Measurements from ENCODE around the gene TIMP2. TPM values are rescaled to one million over a fixed set of nuclear protein-coding genes. Genes with fewer than 3 reads are reported as not detected.
"Not testable (repeated sequence)": the region's sequence is repeated elsewhere in the genome, so short reads cannot be mapped to it uniquely, and the experiment has no call there.

The TIMP2 gene
- total and polyA plus RNA-seq, 5 experiments from 2014 or later = 0.22 to 7.3 (median 0.75) TPM

- Mint-ChIP-seq H3K4me3 (no peak overlapping the region), H3K27ac (peak overlapping the region in 1 of 10 donors; percentile 61), H3K36me3 (peaks cover 0 to 2% (median 0%) of the 10 kb centered on the region in 3 donors), H3K9me3 (no peaks in the 10 kb centered on the region), H3K27me3 (peaks cover 0 to 1% (median 0%) of the 10 kb centered on the region in 5 donors), H3K4me1 (peaks cover 2 to 16% (median 2%) of the 10 kb centered on the region in 4 donors)
- ATAC-seq = no peak
- no peak for DNase-seq
- POLR2A ChIA-PET = no interaction called here
Observed at GRCh38 chr17:78908426-78908825, 16.8 kb downstream of the TIMP2 start.

DNA sequence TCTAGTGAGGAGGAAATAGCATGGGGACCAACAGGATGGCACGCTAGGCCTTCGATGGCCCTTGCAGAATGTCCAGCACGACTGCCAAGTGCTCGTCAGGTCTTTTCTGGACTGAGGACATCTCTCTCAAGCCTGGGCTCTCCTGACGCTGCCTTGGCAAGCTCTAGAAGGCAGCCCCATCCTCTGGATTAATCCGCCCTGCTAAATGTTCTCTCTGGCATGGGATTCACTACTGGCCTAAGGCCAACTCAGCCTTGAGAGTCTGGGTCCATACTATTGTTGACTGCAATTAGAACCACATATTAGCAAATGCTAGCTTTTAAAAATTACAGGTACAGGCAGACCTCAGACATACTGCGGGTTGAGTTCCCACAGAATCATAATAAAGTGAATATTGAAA is 19.6 kb downstream of the TIMP2 start:
- Mint-ChIP-seq H3K9me3 (no peaks in the 10 kb centered on the region), H3K4me3 (no peak overlapping the region), H3K36me3 (peaks cover 0 to 2% (median 0%) of the 10 kb centered on the region in 3 donors), H3K4me1 (peaks cover 3 to 8% (median 6%) of the 10 kb centered on the region in 4 donors), H3K27ac (peak overlapping the region in 1 of 10 donors; percentile 41), H3K27me3 (peaks cover 0 to 1% (median 0%) of the 10 kb centered on the region in 5 donors)
- POLR2A ChIA-PET = no interaction called here
- ATAC-seq = no peak
- DNase-seq = no peak

- Mint-ChIP-seq H3K4me3 (no peak overlapping the region), H3K36me3 (peaks cover 0 to 2% (median 0%) of the 10 kb centered on the region in 3 donors), H3K4me1 (peaks cover 3 to 8% (median 4%) of the 10 kb centered on the region in 4 donors), H3K27me3 (no peaks in the 10 kb centered on the region), H3K27ac (no peak overlapping the region), H3K9me3 (no peaks in the 10 kb centered on the region)
- no peak for DNase-seq
- ATAC-seq = no peak
- POLR2A ChIA-PET = no interaction called here
Observed at GRCh38 chr17:78905116-78905515, 20.1 kb downstream of the TIMP2 start.

GRCh38 chr17:78904371-78904770 is 20.8 kb downstream of the TIMP2 start:
- H3K36me3 Mint-ChIP-seq = peaks cover 0 to 2% (median 0%) of the 10 kb centered on the region in 3 donors
- ATAC-seq (no peak), DNase-seq (no peak)
- POLR2A ChIA-PET = no interaction called here
- no peak overlapping the region for H3K4me3 Mint-ChIP-seq
- H3K4me1 Mint-ChIP-seq = peaks cover 3 to 8% (median 4%) of the 10 kb centered on the region in 4 donors
- H3K9me3 Mint-ChIP-seq = no peaks in the 10 kb centered on the region
- H3K27me3 Mint-ChIP-seq = no peaks in the 10 kb centered on the region
- H3K27ac Mint-ChIP-seq = no peak overlapping the region

GRCh38 chr17:78903101-78903779 is 21.9 kb downstream of the TIMP2 start, which contains the start of gene CEP295NL:
Gene CEP295NL (minus strand): TSS chr17:78903201. CDS start chr17:78901828, 1,373 bp downstream.
- H3K27ac Mint-ChIP-seq = peak within 1 kb of the TSS in 4 of 10 donors; percentile 28 to 70 (median 49)
- peaks cover 3 to 8% (median 4%) of the 10 kb centered on the region in 4 donors for H3K4me1 Mint-ChIP-seq
- H3K9me3 Mint-ChIP-seq = no peaks in the 10 kb centered on the region
- no peaks in the 10 kb centered on the region for H3K27me3 Mint-ChIP-seq
- no peak for ATAC-seq
- peaks cover 0 to 2% (median 0%) of the 10 kb centered on the region in 3 donors for H3K36me3 Mint-ChIP-seq
- no peak within 1 kb of the TSS for H3K4me3 Mint-ChIP-seq
- DNase-seq = no peak
- POLR2A ChIA-PET = interaction anchor here (0.5 kb wide), 1 partner anchor 69 kb away, joined by 3 read pairs; no protein-coding TSS in a partner anchor

- not testable (repeated sequence) for H3K4me1 Mint-ChIP-seq, H3K27ac Mint-ChIP-seq, H3K27me3 Mint-ChIP-seq, ATAC-seq, DNase-seq, H3K4me3 Mint-ChIP-seq, H3K36me3 Mint-ChIP-seq, H3K9me3 Mint-ChIP-seq
- POLR2A ChIA-PET = interaction anchor here (0.9 kb wide), 1 partner anchor 9 kb away, joined by 3 read pairs; no protein-coding TSS in a partner anchor
Observed at GRCh38 chr17:78902231-78902630, 23.0 kb downstream of the TIMP2 start.

DNA sequence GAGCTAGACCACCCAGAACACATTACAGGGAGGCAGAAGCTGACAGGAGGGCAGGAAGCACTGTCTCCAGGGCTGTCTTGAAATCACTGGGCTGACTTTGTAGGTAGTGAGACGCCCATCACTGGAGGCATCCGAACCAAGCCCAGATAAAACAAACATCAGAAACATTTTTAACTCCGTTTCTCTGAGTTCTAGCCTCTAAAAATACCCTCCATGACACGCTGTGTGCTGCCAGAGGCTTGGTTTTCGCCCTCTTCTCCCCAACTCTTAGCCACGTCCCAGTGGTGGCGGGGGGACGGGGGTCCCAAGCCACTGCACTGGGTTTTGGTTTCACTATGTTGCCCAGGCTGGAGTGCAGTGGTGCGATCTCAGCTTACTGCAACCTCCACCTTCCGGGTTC is 23.4 kb downstream of the TIMP2 start:
- no peak for ATAC-seq
- POLR2A ChIA-PET = interaction anchor here (0.9 kb wide), 1 partner anchor 10 kb away, joined by 3 read pairs; no protein-coding TSS in a partner anchor
- Mint-ChIP-seq H3K27ac (no peak overlapping the region), H3K27me3 (no peaks in the 10 kb centered on the region), H3K4me3 (no peak overlapping the region), H3K4me1 (peaks cover 3 to 8% (median 4%) of the 10 kb centered on the region in 4 donors), H3K36me3 (peaks cover 0 to 2% (median 0%) of the 10 kb centered on the region in 3 donors), H3K9me3 (no peaks in the 10 kb centered on the region)
- no peak for DNase-seq

DNA sequence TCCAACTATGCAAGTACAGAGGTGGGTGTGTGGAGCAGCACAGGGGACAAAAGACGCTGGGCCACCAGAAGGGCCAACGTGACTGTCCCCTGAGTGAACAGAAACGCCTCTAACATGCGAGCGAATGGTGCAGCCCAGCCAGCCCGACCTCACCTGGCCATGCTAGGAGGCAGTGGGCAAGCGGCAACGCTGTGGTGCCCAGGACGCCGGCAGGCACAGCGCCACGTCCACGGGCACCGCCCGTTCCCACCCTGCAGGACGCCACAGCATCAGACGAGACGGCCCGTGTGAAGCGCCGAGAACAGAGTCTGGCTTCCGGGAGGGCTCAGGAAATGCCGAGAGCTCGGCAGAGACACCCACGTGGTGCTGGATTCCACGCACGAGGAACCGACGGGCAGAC is 24.4 kb downstream of the TIMP2 start:
- H3K9me3 Mint-ChIP-seq = no peaks in the 10 kb centered on the region
- no peaks in the 10 kb centered on the region for H3K27me3 Mint-ChIP-seq
- peak overlapping the region in 1 of 10 donors; percentile 41 for H3K27ac Mint-ChIP-seq
- POLR2A ChIA-PET = interaction anchor here (1.5 kb wide), 1 partner anchor 10 kb away, joined by 4 read pairs; no protein-coding TSS in a partner anchor
- peaks cover 3 to 8% (median 5%) of the 10 kb centered on the region in 4 donors for H3K4me1 Mint-ChIP-seq
- H3K4me3 Mint-ChIP-seq = no peak overlapping the region
- no peak for DNase-seq
- peaks cover 0 to 2% (median 0%) of the 10 kb centered on the region in 3 donors for H3K36me3 Mint-ChIP-seq
- no peak for ATAC-seq

DNA sequence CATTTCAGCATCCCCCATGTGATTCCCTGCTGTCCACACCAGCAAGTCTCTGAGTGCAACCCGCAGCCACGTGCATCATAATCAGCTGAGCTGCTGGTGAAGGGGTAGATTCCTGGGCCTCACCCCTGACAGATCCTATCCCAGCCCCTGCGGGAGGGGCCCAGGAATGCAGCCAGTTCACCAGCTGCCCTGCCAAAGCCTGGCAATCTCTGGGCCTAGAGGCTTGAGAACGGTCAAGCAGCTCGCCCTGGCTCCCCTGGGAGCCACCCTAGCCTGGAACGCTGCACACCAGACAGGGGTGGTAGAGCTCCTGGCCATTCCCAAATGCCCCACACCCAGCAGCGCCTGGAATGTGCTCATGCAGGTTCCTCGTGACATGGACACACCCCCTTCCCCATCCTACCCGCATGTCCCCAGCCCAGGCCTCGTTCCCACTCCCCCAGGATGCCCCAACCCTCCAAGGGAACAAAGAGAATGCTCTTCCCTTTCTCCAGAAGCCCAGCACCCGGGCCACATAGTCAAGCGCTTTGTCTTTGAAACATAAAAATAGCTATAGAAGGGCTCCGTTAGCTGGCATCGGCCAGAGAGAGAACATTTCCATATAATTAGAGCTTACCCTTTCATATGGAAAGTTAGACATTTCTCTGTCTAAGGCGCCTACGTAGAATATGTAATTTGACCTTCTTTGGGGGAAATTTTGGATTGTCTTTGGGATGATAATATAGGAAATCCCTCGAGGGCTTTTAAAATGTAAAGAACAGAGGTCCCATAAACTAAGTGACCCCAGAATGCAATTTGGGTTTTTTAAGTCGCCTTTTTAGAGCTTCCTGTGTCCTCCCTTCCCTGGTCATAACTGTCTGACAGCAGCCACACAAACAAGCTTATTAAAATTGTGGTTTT is 25.6 kb downstream of the TIMP2 start:
- POLR2A ChIA-PET = interaction anchor here (0.7 to 1.5 kb wide), 2 partner anchors 9 to 467 kb away, joined by 3 to 4 read pairs; no protein-coding TSS in a partner anchor

DNA sequence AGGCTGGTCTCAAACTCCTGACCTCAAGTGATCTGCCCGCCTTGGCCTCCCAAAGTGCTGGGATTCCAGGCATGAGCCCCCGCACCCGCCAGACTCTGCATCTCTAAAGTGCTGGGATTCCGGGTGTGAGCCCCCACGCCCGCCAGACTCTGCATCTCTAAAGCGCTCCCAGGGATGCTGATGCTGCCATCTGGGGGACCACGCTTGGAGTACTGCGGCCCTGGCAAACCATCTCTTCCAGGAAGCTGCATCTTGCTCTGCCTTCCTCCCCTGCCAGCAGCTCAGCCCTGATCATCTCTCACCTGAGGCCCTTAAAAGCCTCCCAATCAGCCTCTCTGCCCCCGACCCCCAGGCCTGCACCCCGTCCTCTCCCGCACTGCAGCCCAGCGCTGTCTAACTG is 26.2 kb downstream of the TIMP2 start:
- peaks cover 0 to under 1% (median 0%) of the 10 kb centered on the region in 3 donors for H3K36me3 Mint-ChIP-seq
- ATAC-seq (no peak), DNase-seq (no peak)
- POLR2A ChIA-PET = interaction anchor here (0.7 kb wide), 1 partner anchor 467 kb away, joined by 3 read pairs; no protein-coding TSS in a partner anchor
- peaks cover 3 to 8% (median 6%) of the 10 kb centered on the region in 4 donors for H3K4me1 Mint-ChIP-seq
- no peak overlapping the region for H3K4me3 Mint-ChIP-seq
- H3K27ac Mint-ChIP-seq = no peak overlapping the region
- H3K27me3 Mint-ChIP-seq = no peaks in the 10 kb centered on the region
- no peaks in the 10 kb centered on the region for H3K9me3 Mint-ChIP-seq

More for the DNA sequence above, 25.6 kb downstream of the TIMP2 start:
- ATAC-seq (no peak), DNase-seq (no peak)
- Mint-ChIP-seq H3K27me3 (no peaks in the 10 kb centered on the region), H3K9me3 (no peaks in the 10 kb centered on the region), H3K4me3 (no peak overlapping the region), H3K4me1 (peaks cover 3 to 8% (median 5%) of the 10 kb centered on the region in 4 donors), H3K36me3 (peaks cover 0 to 2% (median 0%) of the 10 kb centered on the region in 3 donors), H3K27ac (no peak overlapping the region)

- H3K27ac Mint-ChIP-seq = no peak overlapping the region
- H3K36me3 Mint-ChIP-seq = no peaks in the 10 kb centered on the region
- ATAC-seq (no peak), DNase-seq (no peak)
- no peaks in the 10 kb centered on the region for H3K27me3 Mint-ChIP-seq
- POLR2A ChIA-PET = no interaction called here
- H3K4me3 Mint-ChIP-seq = no peak overlapping the region
- H3K4me1 Mint-ChIP-seq = peaks cover 2 to 7% (median 4%) of the 10 kb centered on the region in 4 donors
- no peaks in the 10 kb centered on the region for H3K9me3 Mint-ChIP-seq
Observed at GRCh38 chr17:78898075-78898836, 26.9 kb downstream of the TIMP2 start.

DNA sequence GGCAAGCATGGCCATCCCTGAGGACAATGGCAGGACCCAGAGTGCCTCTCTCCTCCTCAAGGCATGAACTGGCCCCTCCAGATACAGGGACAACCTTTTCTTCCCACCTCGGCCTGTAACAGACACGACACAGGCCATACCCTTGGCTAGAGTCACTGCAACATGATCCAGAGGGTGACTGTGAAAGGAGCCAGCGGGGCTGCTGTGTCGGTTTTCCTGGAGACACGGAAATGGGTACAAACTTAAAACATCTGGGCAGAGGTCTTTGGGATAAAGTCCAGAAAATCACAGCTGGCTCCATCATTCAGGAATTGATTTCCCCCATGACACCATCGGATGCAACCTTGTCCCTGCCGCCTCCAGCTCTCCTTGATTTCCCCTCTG is 27.5 kb downstream of the TIMP2 start:
- Mint-ChIP-seq H3K27me3 (no peaks in the 10 kb centered on the region), H3K27ac (no peak overlapping the region), H3K9me3 (no peaks in the 10 kb centered on the region), H3K4me3 (no peak overlapping the region), H3K36me3 (no peaks in the 10 kb centered on the region), H3K4me1 (peaks cover 1 to 11% (median 7%) of the 10 kb centered on the region in 4 donors)
- POLR2A ChIA-PET = no interaction called here
- ATAC-seq = no peak
- DNase-seq = no peak

All from naive thymus-derived CD8-positive, alpha-beta T cell (primary cell).